Right cardiac atrium (tissue), 5 donors: Measurements from ENCODE around the gene ZNF575. TPM values are rescaled to one million over a fixed set of nuclear protein-coding genes. Genes with fewer than 3 reads are reported as not detected.

Experiments
- ATAC-seq, 2 donors: fragments of 200-7000 bp; cut with Tn5 transposase; one replicate each; pipeline versions ENCODE4 v1.8.0 to v1.9.1; 2020; ENCODE audit warnings: moderate library complexity in 2 of 2, mild to moderate bottlenecking in 1 of 2
- DNase-seq, 3 donors: peaks; one replicate each; pipeline ENCODE4 v3.0.0-alpha.2; 2020
- H3K27ac ChIP-seq: one replicate; pipeline ENCODE4 v1.5.1; 2013; ENCODE audit warnings: mild to moderate bottlenecking, low read length, control low read depth, moderate library complexity
- H3K27me3 ChIP-seq: one replicate; pipeline ENCODE4 v1.6.1; 2013; ENCODE audit not compliant: control insufficient read depth, insufficient read depth
- H3K4me1 ChIP-seq: one replicate; pipeline ENCODE4 v1.6.1; 2013; ENCODE audit warnings: low read length; ENCODE audit not compliant: control insufficient read depth, insufficient read depth
- H3K4me3 ChIP-seq: one replicate; pipeline ENCODE4 v1.5.1; 2013; ENCODE audit warnings: low read length, control low read depth
- H3K9me3 ChIP-seq: one replicate; pipeline ENCODE4 v1.6.1; 2013; ENCODE audit warnings: low read length; ENCODE audit not compliant: control insufficient read depth
- WGBS: extraction: QIAGEN DNeasy Blood & Tissue Kit; methylation state at CpG from one replicate; pipeline ENCODE4 v1.1.7; 2013; 5-methylcytosine and 5-hydroxymethylcytosine counted together
- intact Hi-C, 4 donors: fragments of 100-400 bp; cut with DNase I; formaldehyde crosslinking; loops; one replicate each; pipeline versions ENCODE4 v1.11.0 to v1.14.0; 2022 to 2023
- polyA plus RNA-seq: library from polyadenylated mRNA; stranded (reverse); fragments of 200-250 nt; gene quantifications from one replicate; pipeline ENCODE4 v1.2.3, GENCODE V29; 2013
- total RNA-seq, 4 donors: library from RNA; stranded (reverse); fragmentation: NEBNext Ultra II Directional; extraction: Animal tissue kit (Norgen Biotek cat#: 25700); gene quantifications; one replicate each; pipeline ENCODE4 v1.2.1, GENCODE V29; 2021
- donor health status: healthy with polysubstance abuse.
- donor health status: DM: no; HTN: yes; CAD: no.
- donor health status: DM: no; HTN: no; CAD: no.
- donor health status: DM: no; HTN: yes; CAD: no; lungs with severe emphysema.
- donor health status: DM: yes; HTN: yes; CAD: no.

The ZNF575 gene
- total and polyA plus RNA-seq, 5 donors, result 0.97 to 3.2 (median 2.4) TPM

- intact Hi-C loops, result no loop called here
- no peaks in the 10 kb centered on the region for H3K4me1 ChIP-seq
- ATAC-seq (peak in 1 of 2 donors; percentile 69), DNase-seq (peak in 1 of 3 donors; percentile 54)
- no peak overlapping the region for H3K4me3 ChIP-seq
- no peak overlapping the region for H3K27ac ChIP-seq
- WGBS, result 53% methylated on average over 5 of the region's 5 CpGs
- H3K9me3 ChIP-seq, result no peaks in the 10 kb centered on the region
- no peaks in the 10 kb centered on the region for H3K27me3 ChIP-seq
Measured at GRCh38 chr19:43498233-43498842, 34.6 kb upstream of the ZNF575 start.

- no peak overlapping the region for H3K27ac ChIP-seq
- H3K4me3 ChIP-seq, result no peak overlapping the region
- no peaks in the 10 kb centered on the region for H3K27me3 ChIP-seq
- H3K4me1 ChIP-seq, result no peaks in the 10 kb centered on the region
- DNase-seq (no peak), ATAC-seq (no peak)
- H3K9me3 ChIP-seq, result no peaks in the 10 kb centered on the region
- WGBS, result 75% methylated on average over 3 of the region's 3 CpGs
- intact Hi-C loops, result no loop called here
Measured at GRCh38 chr19:43499042-43499441, 33.9 kb upstream of the ZNF575 start.

GRCh38 chr19:43501661-43502418, 31.1 kb upstream of the ZNF575 start:
- no peak for ATAC-seq
- H3K27ac ChIP-seq, result no peak overlapping the region
- H3K4me3 ChIP-seq, result no peak overlapping the region
- H3K27me3 ChIP-seq, result no peaks in the 10 kb centered on the region
- no peaks in the 10 kb centered on the region for H3K9me3 ChIP-seq
- WGBS, result 68% methylated on average over 43 of the region's 43 CpGs
- intact Hi-C loops, result loop anchor here in 2 of 4 donors (5.0 kb wide), 1 partner anchor 40 kb away; no protein-coding TSS in a partner anchor
- DNase-seq, result peak in 2 of 3 donors; percentile 26 to 69
- peaks cover 3% of the 10 kb centered on the region for H3K4me1 ChIP-seq

- no peaks in the 10 kb centered on the region for H3K9me3 ChIP-seq
- WGBS, result 71% methylated on average over 23 of the region's 23 CpGs
Measured at GRCh38 chr19:43502419-43502976, 30.5 kb upstream of the ZNF575 start.

GRCh38 chr19:43503501-43504425, 29.2 kb upstream of the ZNF575 start:
- intact Hi-C loops, result loop anchor here in 2 of 4 donors (5.0 kb wide), 1 partner anchor 41 kb away; no protein-coding TSS in a partner anchor
- peak; percentile 99 for ATAC-seq
- Histone ChIP-seq H3K9me3 (no peaks in the 10 kb centered on the region), H3K4me1 (peaks cover 3% of the 10 kb centered on the region), H3K4me3 (peak overlapping the region; percentile 63), H3K27ac (peak overlapping the region; percentile 91), H3K27me3 (no peaks in the 10 kb centered on the region)
- DNase-seq, result peak; percentile 99 to 100 (median 99)
- under 1% methylated on average over 64 of the region's 64 CpGs for WGBS

More at GRCh38 chr19:43502419-43502976, 30.5 kb upstream of the ZNF575 start:
- Histone ChIP-seq H3K4me3 (no peak overlapping the region), H3K4me1 (peaks cover 3% of the 10 kb centered on the region), H3K27ac (no peak overlapping the region), H3K27me3 (no peaks in the 10 kb centered on the region)
- DNase-seq (no peak), ATAC-seq (no peak)
- intact Hi-C loops, result loop anchor here in 2 of 4 donors (5.0 kb wide), 1 partner anchor 40 kb away; no protein-coding TSS in a partner anchor

GRCh38 chr19:43504426-43505185, 28.4 kb upstream of the ZNF575 start, which contains the start of gene PHLDB3:
PHLDB3 (minus strand) TSS chr19:43504746; CDS start chr19:43504118, 628 bp downstream.
- no peaks in the 10 kb centered on the region for H3K9me3 ChIP-seq
- intact Hi-C loops, result loop anchor here in 2 of 4 donors (5.0 kb wide), 1 partner anchor 42 kb away; no protein-coding TSS in a partner anchor
- peaks cover 3% of the 10 kb centered on the region for H3K4me1 ChIP-seq
- 1% methylated on average over 42 of the region's 42 CpGs for WGBS
- peak within 1 kb of the TSS; percentile 63 for H3K4me3 ChIP-seq
- H3K27ac ChIP-seq, result peak within 1 kb of the TSS; percentile 91
- no peaks in the 10 kb centered on the region for H3K27me3 ChIP-seq
- peak; percentile 33 to 79 (median 68) for DNase-seq
- peak; percentile 49 to 56 for ATAC-seq

- Histone ChIP-seq H3K4me1 (peaks cover 3% of the 10 kb centered on the region), H3K27ac (no peak overlapping the region), H3K9me3 (no peaks in the 10 kb centered on the region), H3K27me3 (no peaks in the 10 kb centered on the region), H3K4me3 (no peak overlapping the region)
- no peak for ATAC-seq
- 88% methylated on average over 3 of the region's 3 CpGs for WGBS
- intact Hi-C loops, result no loop called here
- DNase-seq, result no peak
Measured at GRCh38 chr19:43505186-43505456, 27.9 kb upstream of the ZNF575 start.

GRCh38 chr19:43505941-43506340, 27.0 kb upstream of the ZNF575 start:
- intact Hi-C loops, result no loop called here
- no peak overlapping the region for H3K27ac ChIP-seq
- H3K4me3 ChIP-seq, result no peak overlapping the region
- H3K27me3 ChIP-seq, result no peaks in the 10 kb centered on the region
- H3K9me3 ChIP-seq, result no peaks in the 10 kb centered on the region
- H3K4me1 ChIP-seq, result peaks cover 3% of the 10 kb centered on the region
- DNase-seq, result no peak
- WGBS, result 93% methylated on average over 5 of the region's 5 CpGs
- no peak for ATAC-seq

- H3K27me3 ChIP-seq, result no peaks in the 10 kb centered on the region
- ATAC-seq (no peak), DNase-seq (no peak)
- no peak overlapping the region for H3K27ac ChIP-seq
- H3K4me3 ChIP-seq, result no peak overlapping the region
- intact Hi-C loops, result no loop called here
- WGBS, result 90% methylated on average over 5 of the region's 5 CpGs
- peaks cover 3% of the 10 kb centered on the region for H3K4me1 ChIP-seq
- no peaks in the 10 kb centered on the region for H3K9me3 ChIP-seq
Measured at GRCh38 chr19:43506629-43507028, 26.4 kb upstream of the ZNF575 start.

- Histone ChIP-seq H3K27ac (no peak overlapping the region), H3K27me3 (no peaks in the 10 kb centered on the region), H3K4me1 (peaks cover 3% of the 10 kb centered on the region), H3K4me3 (no peak overlapping the region), H3K9me3 (no peaks in the 10 kb centered on the region)
- 77% methylated on average over 2 of the region's 2 CpGs for WGBS
- DNase-seq (no peak), ATAC-seq (no peak)
- intact Hi-C loops, result no loop called here
Measured at GRCh38 chr19:43507880-43508279, 25.1 kb upstream of the ZNF575 start.
